K562 (cell line): Measurements from ENCODE around the gene GPR142. TPM values are rescaled to one million over a fixed set of nuclear protein-coding genes. Genes with fewer than 3 reads are reported as not detected.

ENCODE experiments used
- ATF3 ChIP-seq, 2 experiments: fragments of 450-650 bp in 1 of 2; sonication (generic) in 1 of 2; formaldehyde crosslinking in 1 of 2; IDR thresholded peaks in 1 of 2; conservative IDR thresholded peaks in 1 of 2; 2 replicates each; pipeline versions ENCODE4 v1.6.1 to v1.8.1; 2016 to 2023; ENCODE audit warnings: mild to moderate bottlenecking in 2 of 2, moderate library complexity in 2 of 2, inconsistent platforms in 1 of 2, missing genetic modification reagents in 1 of 2
- ATF7 ChIP-seq: fragments of 450-650 bp; IDR thresholded peaks from 2 replicates; pipeline ENCODE4 v1.7.1; 2014; ENCODE audit warnings: mild to moderate bottlenecking, moderate library complexity
- DDX20 ChIP-seq: fragments of 450-650 bp; IDR thresholded peaks from 2 replicates; pipeline ENCODE4 v1.6.1; 2016; ENCODE audit warnings: missing genetic modification characterization, low read depth, mild to moderate bottlenecking, missing compliant biosample characterization, moderate library complexity
- FOSL1 ChIP-seq: fragments of 200-800 bp; sonication (Bioruptor generic); conservative IDR thresholded peaks from 2 replicates; pipeline ENCODE4 v1.6.1; 2016; ENCODE audit warnings: missing genetic modification characterization, missing compliant biosample characterization
- FOXA3 ChIP-seq, 2 experiments: fragments of 450-650 bp in 1 of 2; sonication (generic) in 1 of 2; formaldehyde crosslinking; IDR thresholded peaks in 1 of 2; conservative IDR thresholded peaks in 1 of 2; 2 replicates each; pipeline versions ENCODE4 v1.4.0 to v1.8.0; 2020 to 2022; ENCODE audit warnings: mild to moderate bottlenecking in 2 of 2, missing genetic modification reagents in 1 of 2
- GABPB1 ChIP-seq: sonication (generic); formaldehyde crosslinking; IDR thresholded peaks from 2 replicates; pipeline ENCODE4 v1.8.0; 2022; ENCODE audit warnings: mild to moderate bottlenecking, missing genetic modification reagents
- SETDB1 ChIP-seq: IDR thresholded peaks from one replicate; pipeline ENCODE4 v1.6.1; 2012; ENCODE audit warnings: low read length, control low read depth, inconsistent platforms
- SRF ChIP-seq, 2 experiments: fragments of 250-450, 450-650 bp in 1 of 2; sonication (Bioruptor Pico) in 1 of 2; sonication (generic) in 1 of 2; formaldehyde crosslinking; IDR thresholded peaks; 2 replicates each; pipeline versions ENCODE4 v1.5.0 to v1.5.1; 2020 to 2022; ENCODE audit warnings: mild to moderate bottlenecking in 1 of 2, missing genetic modification reagents in 1 of 2
- TSC22D4 ChIP-seq: fragments of 450-650 bp; IDR thresholded peaks from 2 replicates; pipeline ENCODE4 v1.6.1; 2016; ENCODE audit warnings: missing genetic modification characterization, missing biosample characterization, control low read depth
- ZBTB12 ChIP-seq: fragments of 250-450 bp; sonication (Bioruptor Pico); IDR thresholded peaks from 2 replicates; pipeline ENCODE4 v1.4.0; 2020
- ZSCAN29 ChIP-seq: fragments of 450-650 bp; IDR thresholded peaks from 2 replicates; pipeline ENCODE4 v1.6.1; 2017
- polyA plus RNA-seq, 8 experiments: library from polyadenylated mRNA; depleted of rRNA in 4 of 8; stranded (reverse) in 5 of 8; unstranded in 3 of 8; fragments of >200 nt; fragmentation: Nextera tagmentation in 2 of 8; fragmentation: Illumina TruSeq in 1 of 8; extraction: Ambion mirVana in 2 of 8; extraction: Trizol in 1 of 8; gene quantifications; 2 replicates each; pipeline versions ENCODE4 v1.2.1 to v1.2.3, GENCODE V29; 2011 to 2014; ENCODE audit warnings: inconsistent platforms in 1 of 8, missing spikeins in 1 of 8
- total RNA-seq, 7 experiments: library from RNA; depleted of rRNA in 6 of 7; stranded (reverse); fragments of >200 nt in 6 of 7; fragmentation: Illumina TruSeq in 2 of 7; extraction: Trizol in 2 of 7; gene quantifications; 2 replicates each; pipeline versions ENCODE4 v1.2.1 to v1.2.3, GENCODE V29; 2011 to 2021; ENCODE audit warnings: low replicate concordance in 1 of 7

The GPR142 gene
- total and polyA plus RNA-seq, 9 of the 15 experiments (the other 6 are each of a cell fraction or from before 2014, with no cell fraction given): not detected

- TF ChIP-seq FOXA3 (CRISPR knock-in tag; conservative IDR thresholded peaks at IDR 0.05 in 1 of 2, IDR thresholded peaks at IDR 0.05 in 1 of 2) (0 out of 4 replicates have a peak, but pooled peaks of 1 of the 2 experiments have one; percentile 30), SRF (CRISPR knock-in tag; IDR thresholded peaks at IDR 0.05) (0 out of 4 replicates have a peak, but pooled peaks of 1 of the 2 experiments have one; percentile 24), ATF3 (IDR thresholded peaks at IDR 0.05) (peak; percentile 72), ATF3 (CRISPR knock-in tag; conservative IDR thresholded peaks at IDR 0.05) (no peak), FOSL1 (tag) (peak; percentile 51), ATF7 (peak; percentile 63), SETDB1 (no peak), GABPB1 (no peak), ZBTB12 (CRISPR knock-in tag) (no peak), TSC22D4 (tag) (no peak), DDX20 (tag) (no peak), ZSCAN29 (no peak)
Measured at GRCh38 chr17:74414510-74414909, 47.2 kb downstream of the GPR142 start (continued).
